COLO668 (cell line): Measurements from ENCODE around the gene SNX5.

Experiments used
- DNase-seq: peaks from one replicate; lab custom pipeline; 2025; ENCODE audit not compliant: unreplicated experiment; lab: John Stamatoyannopoulos, UW

SNX5 gene

GRCh38 chr20:17941087-17941825 lies 27.3 kb downstream of the SNX5 start:
- DNase-seq: no peak

- no peak for DNase-seq
These were observed 28.2 kb downstream of the SNX5 start for GRCh38 chr20:17940224-17940971.

- DNase-seq: no peak
These were observed 28.9 kb downstream of the SNX5 start for GRCh38 chr20:17939622-17940223.

- DNase-seq: peak; percentile 69
These were observed 29.5 kb downstream of the SNX5 start for GRCh38 chr20:17938871-17939619.

GRCh38 chr20:17936761-17937732 lies 31.5 kb downstream of the SNX5 start:
- DNase-seq: no peak

GRCh38 chr20:17936286-17936760 lies 32.3 kb downstream of the SNX5 start:
- DNase-seq: no peak

- no peak for DNase-seq
These were observed 32.8 kb downstream of the SNX5 start for GRCh38 chr20:17935761-17936160.

GRCh38 chr20:17935186-17935585 lies 33.4 kb downstream of the SNX5 start:
- no peak for DNase-seq

GRCh38 chr20:17934141-17934862 lies 34.3 kb downstream of the SNX5 start:
- no peak for DNase-seq

GRCh38 chr20:17933711-17934110 lies 34.9 kb downstream of the SNX5 start:
- no peak for DNase-seq

GRCh38 chr20:17933121-17933520 lies 35.5 kb downstream of the SNX5 start:
- DNase-seq: no peak

- no peak for DNase-seq
These were observed 36.2 kb downstream of the SNX5 start for GRCh38 chr20:17932396-17932795.

GRCh38 chr20:17931513-17931912 lies 37.1 kb downstream of the SNX5 start:
- DNase-seq: no peak

GRCh38 chr20:17928633-17929311 lies 39.8 kb downstream of the SNX5 start:
- DNase-seq: peak; percentile 87

- DNase-seq: no peak
These were observed 40.4 kb downstream of the SNX5 start for GRCh38 chr20:17928211-17928611.

- no peak for DNase-seq
These were observed 42.7 kb downstream of the SNX5 start for GRCh38 chr20:17925940-17926300.

GRCh38 chr20:17925141-17925939 lies 43.3 kb downstream of the SNX5 start:
- no peak for DNase-seq

GRCh38 chr20:17921774-17922173 lies 46.8 kb downstream of the SNX5 start:
- no peak for DNase-seq
